Neural cell (in vitro differentiated cells): ENCODE measurements around the gene C3orf62. TPM values are rescaled to one million over a fixed set of nuclear protein-coding genes. Genes with fewer than 3 reads are reported as not detected.

Experiments used
- H2AFZ ChIP-seq: fragments of 200-600, 300-800 bp; sonication (generic), shearing (Covaris generic); 2 replicates; pipeline ENCODE4 v1.6.0; 2014; ENCODE audit warnings: low read depth, mild to moderate bottlenecking, antibody characterized with exemption, low read length, moderate library complexity
- H3F3A ChIP-seq: fragments of 200-600 bp; shearing (Covaris generic); 2 replicates; pipeline ENCODE4 v1.6.1; 2016; ENCODE audit warnings: mild to moderate bottlenecking, moderate library complexity, mixed read lengths, antibody characterized with exemption, low read length; ENCODE audit not compliant: insufficient read depth, poor library complexity, severe bottlenecking
- H3K27ac ChIP-seq: fragments of 200-600, 300-800 bp; sonication (generic), shearing (Covaris generic); 2 replicates; pipeline ENCODE4 v1.5.1; 2014; ENCODE audit warnings: mild to moderate bottlenecking, low read length, moderate library complexity
- H3K27me3 ChIP-seq: fragments of 300-800, 200-600 bp; sonication (generic), shearing (Covaris generic); 2 replicates; pipeline ENCODE4 v1.6.0; 2014; ENCODE audit warnings: mild to moderate bottlenecking, low read depth, low read length, moderate library complexity; ENCODE audit not compliant: insufficient read depth
- H3K36me3 ChIP-seq: fragments of 300-800, 200-600 bp; sonication (generic), shearing (Covaris generic); 2 replicates; pipeline ENCODE4 v1.5.1; 2014; ENCODE audit warnings: mild to moderate bottlenecking, antibody characterized with exemption, low read length, moderate library complexity; ENCODE audit not compliant: insufficient read depth
- H3K4me2 ChIP-seq: fragments of 300-800, 200-600 bp; sonication (generic), shearing (Covaris generic); 2 replicates; pipeline ENCODE4 v1.6.0; 2014; ENCODE audit warnings: mild to moderate bottlenecking, low read length
- H3K4me3 ChIP-seq: fragments of 300-800, 200-600 bp; sonication (generic), shearing (Covaris generic); 2 replicates; pipeline ENCODE4 v1.5.1; 2014; ENCODE audit warnings: mild to moderate bottlenecking, low read length, moderate library complexity
- H3K79me2 ChIP-seq: fragments of 200-600 bp; shearing (Covaris generic); replicated peaks from 2 replicates; pipeline ENCODE4 v1.6.0; 2014; ENCODE audit warnings: mild to moderate bottlenecking, low read length, moderate library complexity; ENCODE audit not compliant: insufficient read depth
- H3K9ac ChIP-seq: fragments of 300-800, 200-600 bp; sonication (generic), shearing (Covaris generic); 2 replicates; pipeline ENCODE4 v1.6.1; 2016; ENCODE audit warnings: mild to moderate bottlenecking, low read length, mixed read lengths
- H3K9me2 ChIP-seq: fragments of 200-600 bp; shearing (Covaris generic); 2 replicates; pipeline ENCODE4 v1.6.1; 2016; ENCODE audit warnings: mild to moderate bottlenecking, low read length, mixed read lengths; ENCODE audit not compliant: insufficient read depth
- H3K9me3 ChIP-seq: fragments of 200-600, 300-800 bp; sonication (generic), shearing (Covaris generic); 2 replicates; pipeline ENCODE4 v1.6.1; 2016; ENCODE audit warnings: mild to moderate bottlenecking, mixed run types, low read length, moderate library complexity, mixed read lengths
- H4K20me1 ChIP-seq: fragments of 200-600 bp; shearing (Covaris generic); 2 replicates; pipeline ENCODE4 v1.6.1; 2016; ENCODE audit warnings: mild to moderate bottlenecking, mixed run types; ENCODE audit not compliant: insufficient read depth
- EP300 ChIP-seq: fragments of 450-650 bp; conservative IDR thresholded peaks from 2 replicates; pipeline ENCODE4 v1.6.1; 2014; ENCODE audit warnings: antibody characterized with exemption, mild to moderate bottlenecking, moderate library complexity; ENCODE audit not compliant: poor library complexity, severe bottlenecking
- EZH2 ChIP-seq: fragments of 200-600, 300-800 bp; shearing (Covaris generic), sonication (generic); IDR thresholded peaks from 2 replicates; pipeline ENCODE4 v1.6.1; 2014; ENCODE audit warnings: antibody characterized with exemption, low read length, borderline replicate concordance, mild to moderate bottlenecking; ENCODE audit not compliant: insufficient read depth, poor library complexity, severe bottlenecking
- MXI1 ChIP-seq: fragments of 450-650 bp; conservative IDR thresholded peaks from 2 replicates; pipeline ENCODE4 v1.6.1; 2014; ENCODE audit warnings: antibody characterized with exemption, mild to moderate bottlenecking; ENCODE audit not compliant: poor library complexity, severe bottlenecking
- POLR2AphosphoS5 ChIP-seq: IDR thresholded peaks from 2 replicates; pipeline ENCODE4 v1.6.1; 2012
- RAD21 ChIP-seq: fragments of 450-650 bp; conservative IDR thresholded peaks from 2 replicates; pipeline ENCODE4 v1.6.1; 2014; ENCODE audit warnings: antibody characterized with exemption, mild to moderate bottlenecking, moderate library complexity
- SMC3 ChIP-seq: fragments of 450-650 bp; conservative IDR thresholded peaks from 2 replicates; pipeline ENCODE4 v1.6.1; 2014; ENCODE audit warnings: antibody characterized with exemption, mild to moderate bottlenecking, moderate library complexity; ENCODE audit not compliant: poor library complexity
- TAF1 ChIP-seq: IDR thresholded peaks from 2 replicates; pipeline ENCODE4 v1.6.1; 2012; ENCODE audit warnings: low read depth
- polyA plus RNA-seq: library from polyadenylated mRNA; depleted of rRNA; stranded (reverse); fragments of >200 nt; gene quantifications from 2 replicates; pipeline ENCODE4 v1.2.3, GENCODE V29; 2014
- TF ChIP-seq, protein P1 (sequence below): IDR thresholded peaks from 2 replicates; pipeline ENCODE4 v1.6.1; 2012; ENCODE audit warnings: borderline replicate concordance
- TF ChIP-seq, protein P2 (sequence below): fragments of 450-650 bp; IDR thresholded peaks from 2 replicates; pipeline ENCODE4 v1.5.1; 2014; ENCODE audit warnings: antibody characterized with exemption, mild to moderate bottlenecking, moderate library complexity; ENCODE audit not compliant: poor library complexity, severe bottlenecking

Gene C3orf62
- polyA plus RNA-seq, 1 donor from 2014 or later: 15.6 TPM

DNA sequence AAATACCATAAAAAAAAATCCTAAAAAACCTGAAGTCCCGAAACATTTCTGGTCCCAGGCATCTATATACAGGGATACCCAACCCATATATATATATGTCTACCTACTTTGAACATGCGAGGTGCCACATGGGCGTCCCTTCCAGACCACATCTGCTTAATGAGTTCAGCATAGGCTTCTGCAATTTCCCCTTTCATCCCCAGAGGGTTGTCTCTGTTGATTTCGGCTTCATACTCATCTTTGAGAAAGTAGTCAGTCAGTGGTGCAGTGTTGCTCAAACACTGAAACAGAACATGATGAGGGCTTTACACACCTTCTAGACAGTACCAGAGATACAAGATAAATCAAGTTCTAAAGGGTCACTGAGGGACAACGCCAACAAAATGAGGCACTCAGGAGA lies 28.6 kb upstream of the C3orf62 start:
- Histone ChIP-seq H3F3A (no peaks in the 10 kb centered on the region), H2AFZ (no peak overlapping the region), H3K4me2 (no peak overlapping the region), H3K9ac (no peak overlapping the region), H4K20me1 (no peaks in the 10 kb centered on the region), H3K4me3 (no peak overlapping the region), H3K9me3 (no peaks in the 10 kb centered on the region), H3K79me2 (no peaks in the 10 kb centered on the region), H3K9me2 (no peaks in the 10 kb centered on the region), H3K27me3 (no peaks in the 10 kb centered on the region), H3K36me3 (peaks cover 3% of the 10 kb centered on the region), H3K27ac (no peak overlapping the region)
- TF ChIP-seq SMC3: no peak
- no peak for TF ChIP-seq POLR2AphosphoS5
- TF ChIP-seq EZH2: no peak
- TF ChIP-seq TAF1: no peak
- TF ChIP-seq MXI1: no peak

DNA sequence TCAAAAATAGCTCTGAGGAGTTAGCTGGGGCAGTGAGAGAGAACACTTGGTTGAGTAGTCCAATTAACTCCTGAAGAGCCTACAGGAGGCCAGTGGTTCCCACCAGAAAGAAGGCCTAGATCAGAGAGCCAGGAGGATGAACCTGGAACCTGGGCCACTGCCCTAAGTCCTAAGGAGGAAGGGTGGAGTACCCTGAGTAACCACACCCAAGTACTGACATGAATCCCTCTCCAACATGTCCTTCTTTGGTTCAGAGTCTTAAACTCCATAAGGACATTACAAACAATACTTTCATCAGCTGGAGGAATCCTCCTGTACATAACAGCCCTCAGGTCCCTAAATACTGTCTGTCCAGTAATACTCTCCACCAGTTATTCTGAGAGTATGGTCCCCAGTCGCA lies 25.6 kb upstream of the C3orf62 start:
- Histone ChIP-seq H3K9me2 (no peaks in the 10 kb centered on the region), H3K27me3 (no peaks in the 10 kb centered on the region), H3K9me3 (no peaks in the 10 kb centered on the region), H3K9ac (no peak overlapping the region), H4K20me1 (no peaks in the 10 kb centered on the region), H3K4me2 (no peak overlapping the region), H3K79me2 (no peaks in the 10 kb centered on the region), H3K4me3 (no peak overlapping the region), H3K36me3 (no peaks in the 10 kb centered on the region), H2AFZ (no peak overlapping the region), H3K27ac (no peak overlapping the region), H3F3A (no peaks in the 10 kb centered on the region)
- TF ChIP-seq, protein P1, sequence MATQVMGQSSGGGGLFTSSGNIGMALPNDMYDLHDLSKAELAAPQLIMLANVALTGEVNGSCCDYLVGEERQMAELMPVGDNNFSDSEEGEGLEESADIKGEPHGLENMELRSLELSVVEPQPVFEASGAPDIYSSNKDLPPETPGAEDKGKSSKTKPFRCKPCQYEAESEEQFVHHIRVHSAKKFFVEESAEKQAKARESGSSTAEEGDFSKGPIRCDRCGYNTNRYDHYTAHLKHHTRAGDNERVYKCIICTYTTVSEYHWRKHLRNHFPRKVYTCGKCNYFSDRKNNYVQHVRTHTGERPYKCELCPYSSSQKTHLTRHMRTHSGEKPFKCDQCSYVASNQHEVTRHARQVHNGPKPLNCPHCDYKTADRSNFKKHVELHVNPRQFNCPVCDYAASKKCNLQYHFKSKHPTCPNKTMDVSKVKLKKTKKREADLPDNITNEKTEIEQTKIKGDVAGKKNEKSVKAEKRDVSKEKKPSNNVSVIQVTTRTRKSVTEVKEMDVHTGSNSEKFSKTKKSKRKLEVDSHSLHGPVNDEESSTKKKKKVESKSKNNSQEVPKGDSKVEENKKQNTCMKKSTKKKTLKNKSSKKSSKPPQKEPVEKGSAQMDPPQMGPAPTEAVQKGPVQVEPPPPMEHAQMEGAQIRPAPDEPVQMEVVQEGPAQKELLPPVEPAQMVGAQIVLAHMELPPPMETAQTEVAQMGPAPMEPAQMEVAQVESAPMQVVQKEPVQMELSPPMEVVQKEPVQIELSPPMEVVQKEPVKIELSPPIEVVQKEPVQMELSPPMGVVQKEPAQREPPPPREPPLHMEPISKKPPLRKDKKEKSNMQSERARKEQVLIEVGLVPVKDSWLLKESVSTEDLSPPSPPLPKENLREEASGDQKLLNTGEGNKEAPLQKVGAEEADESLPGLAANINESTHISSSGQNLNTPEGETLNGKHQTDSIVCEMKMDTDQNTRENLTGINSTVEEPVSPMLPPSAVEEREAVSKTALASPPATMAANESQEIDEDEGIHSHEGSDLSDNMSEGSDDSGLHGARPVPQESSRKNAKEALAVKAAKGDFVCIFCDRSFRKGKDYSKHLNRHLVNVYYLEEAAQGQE: no peak
- TF ChIP-seq EP300 (no peak), RAD21 (no peak), POLR2AphosphoS5 (no peak), SMC3 (no peak), TAF1 (no peak), EZH2 (no peak), MXI1 (no peak)
- TF ChIP-seq, protein P2, sequence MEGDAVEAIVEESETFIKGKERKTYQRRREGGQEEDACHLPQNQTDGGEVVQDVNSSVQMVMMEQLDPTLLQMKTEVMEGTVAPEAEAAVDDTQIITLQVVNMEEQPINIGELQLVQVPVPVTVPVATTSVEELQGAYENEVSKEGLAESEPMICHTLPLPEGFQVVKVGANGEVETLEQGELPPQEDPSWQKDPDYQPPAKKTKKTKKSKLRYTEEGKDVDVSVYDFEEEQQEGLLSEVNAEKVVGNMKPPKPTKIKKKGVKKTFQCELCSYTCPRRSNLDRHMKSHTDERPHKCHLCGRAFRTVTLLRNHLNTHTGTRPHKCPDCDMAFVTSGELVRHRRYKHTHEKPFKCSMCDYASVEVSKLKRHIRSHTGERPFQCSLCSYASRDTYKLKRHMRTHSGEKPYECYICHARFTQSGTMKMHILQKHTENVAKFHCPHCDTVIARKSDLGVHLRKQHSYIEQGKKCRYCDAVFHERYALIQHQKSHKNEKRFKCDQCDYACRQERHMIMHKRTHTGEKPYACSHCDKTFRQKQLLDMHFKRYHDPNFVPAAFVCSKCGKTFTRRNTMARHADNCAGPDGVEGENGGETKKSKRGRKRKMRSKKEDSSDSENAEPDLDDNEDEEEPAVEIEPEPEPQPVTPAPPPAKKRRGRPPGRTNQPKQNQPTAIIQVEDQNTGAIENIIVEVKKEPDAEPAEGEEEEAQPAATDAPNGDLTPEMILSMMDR: no peak

DNA sequence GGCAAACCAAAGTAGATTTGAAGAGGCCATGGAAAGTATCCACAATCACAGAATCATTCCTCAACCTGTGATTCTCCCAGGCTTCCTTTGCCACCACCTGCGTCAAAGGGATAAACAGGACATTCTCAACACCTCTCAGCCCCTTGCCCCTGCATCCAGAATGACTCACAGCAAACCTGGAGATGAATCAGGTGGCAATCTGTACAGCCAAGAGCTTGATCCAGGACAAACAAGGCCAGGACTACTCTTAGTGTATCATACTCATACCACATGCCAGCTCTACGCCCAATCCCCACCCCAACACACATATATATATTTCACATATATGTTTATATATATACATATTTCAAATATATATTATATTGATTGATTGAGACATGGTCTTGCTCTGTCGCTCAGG lies 23.6 kb upstream of the C3orf62 start:
- Histone ChIP-seq H3K36me3 (no peaks in the 10 kb centered on the region), H3K4me3 (no peak overlapping the region), H3F3A (no peaks in the 10 kb centered on the region), H4K20me1 (no peaks in the 10 kb centered on the region), H3K9me2 (no peaks in the 10 kb centered on the region), H3K9me3 (no peaks in the 10 kb centered on the region), H3K4me2 (no peak overlapping the region), H3K27me3 (no peaks in the 10 kb centered on the region), H3K27ac (no peak overlapping the region), H3K9ac (no peak overlapping the region), H2AFZ (no peak overlapping the region), H3K79me2 (no peaks in the 10 kb centered on the region)
- no peak for TF ChIP-seq RAD21
- no peak for TF ChIP-seq SMC3
- no peak for TF ChIP-seq EP300
- TF ChIP-seq MXI1: no peak
- TF ChIP-seq, protein P1: no peak
- TF ChIP-seq POLR2AphosphoS5: no peak
- no peak for TF ChIP-seq TAF1
- TF ChIP-seq EZH2: no peak
